ENCODE measurements around the gene TCERG1L.

TCERG1L gene

GRCh38 chr10:131128731-131129130 lies 182.8 kb downstream of the TCERG1L start:
- H3K4me3 ChIP-seq (ENCODE audit: low read depth, low read length), result no peak overlapping the region
- TF ChIP-seq CTCF (IDR thresholded peaks at IDR 0.05; ENCODE audit: low read depth, low read length), result no peak
- in situ Hi-C loops (cut with HindIII; ENCODE audit: low sequenced_read_pairs), result no loop called here
- no peak for DNase-seq (ENCODE audit: low read depth, low spot score)

- no peak overlapping the region for H3K4me3 ChIP-seq (ENCODE audit: low read depth, low read length)
- no peak for TF ChIP-seq CTCF (IDR thresholded peaks at IDR 0.05; ENCODE audit: low read depth, low read length)
- DNase-seq (ENCODE audit: low read depth, low spot score), result no peak
- in situ Hi-C loops (cut with HindIII; ENCODE audit: low sequenced_read_pairs), result no loop called here
Measured at GRCh38 chr10:131127610-131128009, 183.9 kb downstream of the TCERG1L start.

GRCh38 chr10:131127138-131127589 lies 184.4 kb downstream of the TCERG1L start:
- in situ Hi-C loops (cut with HindIII; ENCODE audit: low sequenced_read_pairs), result no loop called here

GRCh38 chr10:131126321-131127137 lies 185.0 kb downstream of the TCERG1L start:
- no peak for TF ChIP-seq CTCF (IDR thresholded peaks at IDR 0.05; ENCODE audit: low read depth, low read length)
- no peak for DNase-seq (ENCODE audit: low read depth, low spot score)
- in situ Hi-C loops (cut with HindIII; ENCODE audit: low sequenced_read_pairs), result no loop called here

More at GRCh38 chr10:131127138-131127589, 184.4 kb downstream of the TCERG1L start:
- TF ChIP-seq CTCF (IDR thresholded peaks at IDR 0.05; ENCODE audit: low read depth, low read length), result no peak
- H3K4me3 ChIP-seq (ENCODE audit: low read depth, low read length), result no peak overlapping the region
- DNase-seq (ENCODE audit: low read depth, low spot score), result no peak

GRCh38 chr10:131125511-131126225 lies 185.9 kb downstream of the TCERG1L start:
- in situ Hi-C loops (cut with HindIII; ENCODE audit: low sequenced_read_pairs), result no loop called here
- no peak overlapping the region for H3K4me3 ChIP-seq (ENCODE audit: low read depth, low read length)
- no peak for TF ChIP-seq CTCF (IDR thresholded peaks at IDR 0.05; ENCODE audit: low read depth, low read length)
- DNase-seq (ENCODE audit: low read depth, low spot score), result no peak

More at GRCh38 chr10:131126321-131127137, 185.0 kb downstream of the TCERG1L start:
- no peak overlapping the region for H3K4me3 ChIP-seq (ENCODE audit: low read depth, low read length)

- in situ Hi-C loops (cut with HindIII; ENCODE audit: low sequenced_read_pairs), result no loop called here
- H3K4me3 ChIP-seq (ENCODE audit: low read depth, low read length), result no peak overlapping the region
- no peak for TF ChIP-seq CTCF (IDR thresholded peaks at IDR 0.05; ENCODE audit: low read depth, low read length)
- DNase-seq (ENCODE audit: low read depth, low spot score), result no peak
Measured at GRCh38 chr10:131124945-131125344, 186.6 kb downstream of the TCERG1L start.
